GM08714 (cell line): ENCODE data around the gene FOXRED2.
"Not testable (repeated sequence)": the region's sequence is repeated elsewhere in the genome, so short reads cannot be mapped to it uniquely, and the experiment has no call there.

Experiments
- H3K4me3 ChIP-seq: fragments of 200-500 bp; sonication (Bioruptor generic); 2 replicates; pipeline ENCODE4 v1.5.1; 2014; ENCODE audit warnings: mild to moderate bottlenecking, low read length, inconsistent platforms
- ZNF274 ChIP-seq: IDR thresholded peaks from 2 replicates; pipeline ENCODE4 v1.6.1; 2012; ENCODE audit warnings: mild to moderate bottlenecking, low read depth, low read length

The FOXRED2 gene

GRCh38 chr22:36454916-36455570 lies 51.8 kb downstream of the FOXRED2 start:
- peak overlapping the region; percentile 44; the same call in 1 of the 2 replicates for H3K4me3 ChIP-seq
- no peak for TF ChIP-seq ZNF274

GRCh38 chr22:36453855-36454378 lies 52.9 kb downstream of the FOXRED2 start:
- no peak overlapping the region for H3K4me3 ChIP-seq

GRCh38 chr22:36452978-36453607 lies 53.7 kb downstream of the FOXRED2 start:
- H3K4me3 ChIP-seq = not testable (repeated sequence)

More at GRCh38 chr22:36453855-36454378, 52.9 kb downstream of the FOXRED2 start:
- no peak for TF ChIP-seq ZNF274

GRCh38 chr22:36452250-36452977 lies 54.4 kb downstream of the FOXRED2 start:
- no peak for TF ChIP-seq ZNF274
- H3K4me3 ChIP-seq = no peak overlapping the region

GRCh38 chr22:36450923-36451322 lies 55.9 kb downstream of the FOXRED2 start:
- H3K4me3 ChIP-seq = not testable (repeated sequence)

- no peak for TF ChIP-seq ZNF274
- H3K4me3 ChIP-seq = no peak overlapping the region
These were observed 57.2 kb downstream of the FOXRED2 start for GRCh38 chr22:36449596-36450175.

- TF ChIP-seq ZNF274 = no peak
- no peak overlapping the region for H3K4me3 ChIP-seq
These were observed 59.2 kb downstream of the FOXRED2 start for GRCh38 chr22:36447632-36448031.

- TF ChIP-seq ZNF274 = no peak
- H3K4me3 ChIP-seq = no peak overlapping the region
These were observed 61.6 kb downstream of the FOXRED2 start for GRCh38 chr22:36445158-36445668.

- no peak for TF ChIP-seq ZNF274
- no peak overlapping the region for H3K4me3 ChIP-seq
These were observed 63.6 kb downstream of the FOXRED2 start for GRCh38 chr22:36443198-36443770.

GRCh38 chr22:36442506-36443197 lies 64.2 kb downstream of the FOXRED2 start:
- no peak for TF ChIP-seq ZNF274
- no peak overlapping the region for H3K4me3 ChIP-seq

- no peak for TF ChIP-seq ZNF274
- H3K4me3 ChIP-seq = no peak overlapping the region
These were observed 66.3 kb downstream of the FOXRED2 start for GRCh38 chr22:36440429-36441002.

- H3K4me3 ChIP-seq = no peak overlapping the region
- TF ChIP-seq ZNF274 = no peak
These were observed 67.2 kb downstream of the FOXRED2 start for GRCh38 chr22:36439481-36440271.
